GM19395 (cell line): ENCODE results near the gene MYO3B.

Source experiments
- ATAC-seq: cut with Tn5 transposase; IDR thresholded peaks from one replicate; pipeline ENCODE4 v1.9.1; 2021; ENCODE audit warnings: mild to moderate bottlenecking, moderate library complexity; ENCODE audit not compliant: unreplicated experiment

Gene MYO3B

DNA sequence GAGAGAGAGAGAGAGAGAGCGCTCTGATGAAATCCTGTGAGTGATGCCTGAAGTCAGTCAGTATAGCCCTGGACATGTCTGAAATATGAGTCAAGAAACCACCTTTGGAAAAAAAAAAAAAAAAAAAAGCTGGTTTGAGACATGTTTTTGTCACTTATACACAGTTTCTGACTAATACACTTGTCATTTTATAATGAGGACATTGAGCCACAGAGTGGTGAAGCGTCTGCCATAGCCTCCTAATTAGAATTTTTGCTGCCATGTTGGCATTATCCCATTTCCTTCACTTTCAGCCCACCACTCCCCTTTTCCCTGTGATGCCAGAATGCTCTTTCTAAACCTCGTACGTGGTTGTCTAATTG lies 15.7 kb upstream of the MYO3B start:
- no peak for ATAC-seq

DNA sequence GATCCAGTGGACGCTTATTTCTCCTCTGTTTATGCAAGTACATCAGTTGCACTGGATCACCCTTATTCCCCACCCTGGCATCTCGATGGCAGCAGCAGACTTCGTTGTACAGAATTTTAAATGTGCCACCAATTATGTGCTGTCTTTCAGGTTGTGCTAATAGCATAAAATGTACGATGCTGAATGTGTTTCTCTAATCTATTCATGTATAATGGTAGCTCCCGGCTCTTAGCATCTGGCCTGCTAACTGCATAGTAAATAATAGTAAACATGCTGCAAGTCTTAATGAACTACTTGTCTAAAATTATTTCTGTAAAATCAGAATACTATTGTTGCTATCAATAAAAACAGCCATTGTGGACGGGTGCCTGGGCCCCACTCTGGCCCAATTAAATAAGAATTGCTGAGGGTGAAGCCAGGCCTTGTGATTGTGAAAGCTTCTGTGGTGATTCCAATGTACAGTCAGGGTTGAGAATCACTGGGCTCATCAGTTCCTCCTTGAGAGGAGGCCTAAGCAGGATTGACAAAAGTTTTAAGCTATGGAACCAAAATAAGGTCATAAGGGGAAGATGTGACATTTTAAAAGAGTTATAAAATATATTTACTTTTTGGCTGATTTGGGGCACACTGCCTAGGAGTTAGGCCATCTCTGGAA lies 14.4 kb upstream of the MYO3B start:
- ATAC-seq: no peak

DNA sequence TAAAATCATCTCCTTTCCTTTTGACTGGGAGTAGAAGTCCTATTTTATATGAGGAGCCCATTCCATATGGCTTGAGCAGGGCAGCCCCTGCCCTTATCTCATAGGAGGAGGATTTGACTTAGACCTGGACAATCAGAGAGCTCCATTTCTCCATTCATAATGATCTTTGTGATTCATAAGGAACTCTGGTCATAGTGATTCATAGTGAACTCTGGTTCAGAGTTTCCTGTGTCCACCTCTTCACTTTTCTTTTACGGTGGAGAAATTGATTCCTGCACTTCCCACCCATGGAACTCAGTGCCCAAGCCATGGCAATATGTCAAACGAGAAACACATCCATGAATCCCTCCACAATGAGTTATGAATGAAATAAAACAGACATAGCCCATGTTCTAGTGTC lies 12.8 kb upstream of the MYO3B start:
- peak; percentile 48 for ATAC-seq

DNA sequence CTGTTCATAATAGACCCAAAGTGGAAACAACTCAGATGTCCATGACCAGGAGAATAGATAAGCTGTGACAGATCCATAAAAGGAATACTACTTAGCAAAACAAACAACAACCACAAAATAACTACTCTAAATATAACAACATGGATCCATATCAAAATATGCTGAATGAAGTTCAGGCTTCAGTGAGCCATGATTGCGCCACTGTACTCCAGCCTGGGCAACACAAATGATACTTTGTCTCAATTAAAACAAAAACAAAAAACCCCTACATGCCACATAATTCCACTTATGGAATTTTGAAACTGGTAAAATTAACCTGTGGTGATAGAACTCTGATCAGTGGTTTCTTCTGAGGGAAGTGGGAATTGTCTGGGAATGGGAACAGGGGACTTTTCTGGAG lies 11.2 kb upstream of the MYO3B start:
- no peak for ATAC-seq

DNA sequence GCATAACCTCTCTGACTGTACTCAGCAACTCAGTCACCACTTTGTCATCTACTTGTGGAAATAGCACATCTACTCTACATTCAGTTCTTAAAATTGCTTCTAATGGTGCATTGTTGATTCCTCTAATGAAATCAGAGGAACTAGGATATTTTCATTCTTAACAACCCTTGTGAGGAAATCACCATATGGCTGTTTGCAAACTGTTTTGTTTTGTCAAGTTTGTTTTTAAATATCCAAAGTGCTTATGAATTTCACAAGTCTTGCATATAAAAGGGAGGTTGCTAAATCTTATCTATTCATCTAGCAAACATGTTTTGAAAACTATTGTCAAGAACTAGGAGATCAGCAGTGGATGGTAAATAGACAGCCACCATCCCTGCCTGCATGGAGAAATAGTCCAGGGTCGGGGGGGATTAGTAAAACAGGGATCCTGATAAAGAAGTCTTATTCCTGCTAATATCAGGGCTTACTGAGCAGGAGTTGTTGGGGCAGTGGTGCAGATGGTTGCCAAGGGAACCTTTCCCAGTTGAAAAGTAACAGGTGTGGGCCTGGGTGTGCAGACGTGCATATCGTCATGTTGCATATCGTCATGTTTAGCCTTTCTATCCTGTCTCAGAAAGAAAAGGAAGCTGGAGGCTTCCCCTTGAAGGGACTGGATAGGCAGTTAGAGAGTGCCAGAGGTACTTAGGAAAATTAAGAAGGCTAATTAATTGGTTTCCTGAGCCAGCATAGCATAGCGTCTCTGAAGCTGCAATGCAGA lies 7.5 kb upstream of the MYO3B start:
- ATAC-seq: no peak

DNA sequence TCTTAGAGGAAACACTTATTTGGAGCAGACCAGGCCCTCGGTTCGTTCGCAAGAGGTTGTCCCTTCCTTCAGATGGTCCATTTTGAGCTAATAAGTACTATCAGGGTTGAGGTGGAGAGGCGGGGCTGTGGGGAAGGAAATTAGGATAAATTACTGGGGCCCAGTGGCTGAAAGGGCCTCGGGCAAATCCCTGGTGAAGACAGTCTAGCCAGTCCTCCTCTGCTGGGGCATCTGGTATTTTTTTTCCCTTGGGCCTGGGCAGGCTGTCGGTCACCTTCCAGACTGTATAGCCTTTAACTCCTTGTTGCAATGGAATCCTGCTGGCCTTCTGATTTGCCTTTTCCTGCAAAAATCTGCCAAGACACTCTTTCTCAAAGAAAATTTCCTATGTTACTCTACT lies 1.7 kb upstream of the MYO3B start:
- no peak for ATAC-seq

DNA sequence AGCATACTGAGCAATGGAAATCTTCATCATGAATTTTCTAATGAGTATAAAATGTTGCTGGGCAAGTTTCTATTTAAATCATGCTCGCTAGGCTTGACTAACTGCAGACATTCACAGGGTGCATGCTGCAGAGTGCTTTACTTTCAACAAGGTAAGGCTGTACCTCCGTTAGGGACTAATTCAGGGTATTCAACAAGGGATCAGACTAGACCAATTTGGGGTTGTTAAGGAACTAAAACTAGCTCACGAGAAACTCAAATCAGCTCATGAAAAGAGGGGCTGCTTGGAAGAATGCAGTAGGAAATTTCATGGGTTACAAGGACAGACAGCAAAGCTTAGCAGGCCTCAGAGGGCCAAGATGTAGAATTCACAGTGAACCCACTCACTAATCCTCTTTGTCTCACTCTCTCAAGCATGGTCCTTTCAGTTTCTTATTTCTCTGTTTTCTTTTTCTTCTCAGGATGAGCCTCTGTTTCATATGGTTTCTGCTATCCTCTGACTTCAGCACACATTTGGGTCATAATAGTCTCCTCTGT lies 2.2 kb downstream of the MYO3B start:
- ATAC-seq: peak; percentile 73

DNA sequence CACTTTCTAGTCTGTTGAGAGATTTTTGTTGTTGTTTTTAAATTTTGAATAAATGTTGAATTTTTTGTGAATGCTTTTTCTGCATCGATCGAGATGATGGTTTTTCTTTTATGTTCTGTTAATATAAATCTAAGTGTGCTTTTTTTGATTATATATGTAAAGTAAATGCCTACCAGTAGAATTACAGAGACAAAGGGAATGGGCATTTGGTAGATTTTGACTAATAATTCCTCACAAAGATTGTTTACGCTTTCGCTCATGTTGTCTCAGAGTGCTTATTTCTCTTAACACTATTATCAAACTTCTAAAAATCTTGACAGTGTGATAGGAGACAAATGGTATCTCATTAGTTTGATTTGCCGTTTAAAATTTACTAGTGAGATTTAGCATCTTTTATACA lies 3.7 kb downstream of the MYO3B start:
- no peak for ATAC-seq

DNA sequence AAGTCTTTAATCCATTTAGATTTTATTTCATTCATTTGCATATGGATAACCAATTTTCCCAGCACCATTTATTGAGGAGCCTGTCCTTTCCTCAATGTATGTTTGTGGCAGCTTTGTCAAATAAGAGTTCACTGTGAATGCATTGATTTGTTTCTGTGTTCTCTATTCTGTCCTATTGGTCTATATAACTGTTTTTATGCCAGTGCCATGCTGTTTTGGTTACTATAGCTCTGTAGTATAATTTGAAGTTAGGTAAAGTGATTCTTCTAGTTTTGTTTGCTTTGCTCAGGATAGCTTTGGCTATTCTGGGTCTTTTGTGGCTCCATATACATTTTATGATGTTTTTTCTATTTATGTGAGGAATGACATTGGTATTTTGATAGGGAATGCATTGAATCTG lies 7.4 kb downstream of the MYO3B start:
- ATAC-seq: no peak

DNA sequence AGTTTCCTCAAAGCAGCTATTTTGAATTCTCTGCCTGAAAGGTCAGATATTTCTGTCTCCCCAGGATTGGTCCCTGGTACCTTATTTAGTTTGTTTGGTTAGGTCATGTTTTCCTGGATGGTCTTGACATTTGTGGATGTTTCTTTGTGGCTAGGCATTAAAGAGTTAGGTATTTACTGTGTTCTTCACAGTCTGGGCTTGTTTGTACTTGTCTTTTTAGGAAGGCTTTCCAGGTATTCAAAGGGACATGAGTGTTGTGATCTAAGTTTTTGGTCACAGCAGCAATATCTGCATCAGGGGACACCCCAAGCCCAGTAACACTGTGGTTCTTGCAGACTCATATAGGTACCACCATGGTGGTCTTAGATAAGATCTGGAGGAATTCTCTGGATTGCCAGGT lies 11.8 kb downstream of the MYO3B start:
- ATAC-seq: no peak

DNA sequence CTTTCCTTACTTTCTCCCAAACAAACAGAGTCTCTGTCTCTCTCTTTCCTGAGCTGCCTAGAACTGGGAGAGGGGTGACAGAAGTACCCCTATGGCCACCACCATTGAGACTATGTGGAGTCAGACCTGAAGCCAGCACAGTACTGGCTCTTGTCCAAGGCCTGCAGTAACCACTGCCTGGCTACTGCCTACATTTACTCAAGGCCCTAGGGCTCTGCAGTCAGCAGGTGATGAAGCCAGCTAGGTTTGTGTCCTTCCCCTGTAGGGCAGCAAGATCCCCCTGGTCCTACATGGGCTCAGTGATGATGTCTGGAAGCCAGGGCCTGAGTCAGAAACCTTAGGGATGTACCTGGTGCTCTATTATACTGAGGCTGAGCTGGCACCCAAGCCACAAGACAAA lies 12.2 kb downstream of the MYO3B start:
- no peak for ATAC-seq

DNA sequence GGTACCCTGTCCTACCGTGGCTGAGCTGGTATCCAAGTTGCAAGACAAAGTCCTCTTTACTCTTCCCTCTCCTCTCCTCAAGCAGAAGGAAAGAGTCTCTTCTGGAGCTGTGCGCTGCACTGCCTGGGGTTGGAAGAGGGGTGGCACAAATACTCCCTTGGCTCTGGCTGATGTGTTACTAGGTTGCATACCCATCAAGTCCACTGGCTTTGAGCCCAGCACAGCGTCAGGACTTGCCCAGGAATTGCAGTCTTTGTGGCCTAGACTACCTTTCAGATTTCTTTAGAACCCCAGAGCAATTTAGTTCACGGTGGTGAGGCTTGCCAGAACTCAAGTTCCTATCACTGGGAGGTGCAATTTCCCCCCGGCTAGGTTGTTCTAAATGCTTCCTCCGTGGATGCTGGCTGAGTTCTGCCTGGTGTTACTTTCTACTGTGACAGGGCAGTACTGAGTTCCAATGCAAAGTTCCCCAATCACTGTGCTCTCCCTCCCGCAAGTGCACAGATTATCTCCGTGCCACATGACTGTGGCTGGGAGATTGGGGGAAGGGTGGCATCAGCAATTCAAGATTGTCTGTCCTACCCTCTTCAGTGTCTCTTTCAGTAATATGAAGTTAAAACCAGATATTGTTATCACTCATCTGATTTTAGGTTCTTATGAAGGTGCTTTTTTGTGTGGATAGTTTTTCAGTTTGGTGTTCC lies 13.4 kb downstream of the MYO3B start:
- ATAC-seq: no peak

DNA sequence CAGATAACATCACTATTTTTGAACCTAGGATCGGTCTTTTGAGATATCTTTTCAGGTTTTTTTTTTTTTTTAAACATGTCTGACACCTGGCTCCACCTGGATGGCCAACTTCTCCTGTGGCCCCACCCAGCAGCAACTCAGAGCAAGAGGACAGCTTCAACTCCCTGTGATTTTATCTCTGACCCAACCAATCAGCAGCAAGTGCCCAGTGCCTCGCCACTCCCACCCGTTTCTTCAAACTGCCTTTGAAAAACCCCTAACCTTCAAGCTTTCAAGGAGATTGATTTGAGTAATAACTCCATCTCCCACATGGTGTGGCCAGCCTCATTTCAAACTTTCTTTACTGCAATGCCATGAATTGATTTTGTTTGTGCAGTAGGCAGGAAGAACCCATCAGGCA lies 19.0 kb downstream of the MYO3B start:
- no peak for ATAC-seq

DNA sequence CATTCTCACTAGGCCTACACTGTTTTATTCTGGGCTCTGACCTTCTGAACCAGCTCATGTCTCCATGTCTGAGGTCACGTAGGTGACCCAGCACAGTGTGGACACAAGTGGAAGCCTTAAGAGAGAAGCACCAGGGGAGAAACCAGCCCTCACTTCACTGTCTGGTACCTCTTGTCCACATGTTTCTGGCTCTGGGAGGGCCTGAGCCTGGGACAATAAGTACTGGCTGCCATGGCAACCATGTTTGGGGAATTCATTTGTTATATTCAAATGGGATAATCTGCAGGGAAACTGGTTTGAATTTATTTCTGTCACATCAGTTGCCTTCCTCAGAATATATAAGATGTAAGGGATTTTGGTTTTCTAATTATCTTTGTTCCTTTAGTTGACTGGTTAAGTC lies 23.3 kb downstream of the MYO3B start:
- ATAC-seq: no peak

DNA sequence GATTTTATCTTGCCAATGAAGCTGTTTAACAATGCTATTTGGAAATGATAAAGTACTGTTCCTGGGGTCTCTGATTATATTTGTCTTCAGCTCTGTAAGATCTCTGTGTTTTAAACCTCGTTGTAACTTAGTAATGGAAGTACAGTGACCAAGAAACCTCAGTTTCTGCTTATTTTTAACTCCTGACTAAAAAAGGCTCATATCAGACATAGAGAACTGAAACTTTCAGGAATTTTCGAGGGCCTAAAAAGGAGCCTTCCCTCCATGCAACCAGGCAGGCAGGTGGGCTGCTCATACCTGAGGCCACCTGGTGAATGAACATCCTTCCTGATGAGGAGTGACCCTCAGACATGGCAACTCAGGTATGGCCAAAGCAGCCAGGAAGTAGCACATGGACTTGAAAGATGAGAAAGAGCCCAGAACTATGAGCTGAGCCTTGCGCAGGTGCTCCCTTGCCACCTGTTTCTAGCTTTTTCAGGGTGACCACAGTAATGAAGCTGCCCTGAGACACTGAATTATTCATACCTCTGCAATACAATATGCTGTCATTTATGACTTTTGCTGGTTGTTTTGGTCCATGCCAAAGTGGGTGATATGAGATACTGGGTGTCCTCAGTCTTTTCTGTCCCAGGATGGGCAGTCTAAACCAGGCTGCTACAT lies 23.9 kb downstream of the MYO3B start:
- no peak for ATAC-seq

DNA sequence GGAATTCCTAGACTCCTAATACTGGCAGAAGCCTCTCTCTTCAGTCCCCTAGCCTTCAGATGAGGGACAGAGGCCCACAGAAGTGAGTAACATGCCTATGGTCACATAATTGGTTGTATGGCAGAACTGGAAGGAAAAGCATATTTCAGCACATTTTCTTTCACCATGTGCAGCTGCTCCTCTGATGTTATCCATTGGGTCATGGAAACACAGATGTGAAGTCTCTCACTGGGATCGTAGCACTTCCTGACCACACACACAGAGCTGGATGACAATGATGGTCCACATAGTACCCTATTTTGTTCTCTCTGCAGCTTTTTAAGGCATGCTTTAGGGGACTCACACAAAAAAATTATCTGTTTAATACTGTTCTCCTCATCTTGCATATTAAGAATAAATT lies 24.5 kb downstream of the MYO3B start:
- no peak for ATAC-seq

DNA sequence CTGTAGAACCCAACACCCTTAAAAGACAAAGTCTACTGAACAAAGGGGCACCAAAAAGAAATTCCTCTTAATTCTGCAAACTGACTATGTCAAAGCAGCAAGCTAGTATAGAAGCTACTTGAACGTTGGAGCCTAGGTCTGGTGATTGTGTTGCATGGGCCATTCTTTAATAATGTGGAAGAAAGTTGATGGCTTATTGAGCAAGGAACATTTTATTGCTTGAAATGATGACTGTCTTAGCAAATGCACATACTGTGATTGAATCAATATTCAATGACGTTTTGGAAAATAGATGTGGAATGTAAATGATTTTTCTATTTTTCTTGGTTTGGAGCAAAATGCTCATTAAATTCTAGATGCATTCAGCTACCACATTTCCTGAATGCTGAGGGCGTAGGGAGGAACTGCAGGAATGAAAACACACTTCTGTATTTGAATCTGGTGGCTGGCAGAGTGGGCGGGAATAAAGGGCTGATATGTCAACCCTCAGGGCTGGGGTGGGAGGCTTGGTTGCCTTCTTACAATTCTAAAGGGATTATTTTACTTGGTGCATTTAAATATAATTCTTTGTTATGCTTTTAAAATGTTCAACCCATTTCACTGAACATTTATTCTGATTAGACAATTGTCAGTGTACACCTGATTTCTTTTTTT lies 26.5 kb downstream of the MYO3B start:
- no peak for ATAC-seq

DNA sequence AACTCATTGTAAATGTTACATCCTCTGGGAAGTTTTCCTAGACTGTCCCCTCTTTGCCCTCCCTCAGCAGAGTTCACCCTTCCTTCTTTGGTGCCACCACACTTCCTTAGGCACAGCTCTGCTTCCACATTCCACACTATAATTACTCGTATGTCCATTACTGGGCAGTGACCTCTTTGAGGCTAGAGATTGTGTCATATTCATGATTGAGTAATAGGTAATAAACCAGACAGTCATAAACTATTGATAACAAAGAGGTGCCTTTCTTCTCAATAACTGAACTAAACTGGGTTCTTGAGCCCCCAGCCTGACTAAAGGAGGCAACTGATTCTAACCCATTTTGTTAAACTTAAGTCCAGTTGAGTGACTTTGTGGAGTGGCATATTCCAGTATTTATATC lies 28.3 kb downstream of the MYO3B start:
- no peak for ATAC-seq

DNA sequence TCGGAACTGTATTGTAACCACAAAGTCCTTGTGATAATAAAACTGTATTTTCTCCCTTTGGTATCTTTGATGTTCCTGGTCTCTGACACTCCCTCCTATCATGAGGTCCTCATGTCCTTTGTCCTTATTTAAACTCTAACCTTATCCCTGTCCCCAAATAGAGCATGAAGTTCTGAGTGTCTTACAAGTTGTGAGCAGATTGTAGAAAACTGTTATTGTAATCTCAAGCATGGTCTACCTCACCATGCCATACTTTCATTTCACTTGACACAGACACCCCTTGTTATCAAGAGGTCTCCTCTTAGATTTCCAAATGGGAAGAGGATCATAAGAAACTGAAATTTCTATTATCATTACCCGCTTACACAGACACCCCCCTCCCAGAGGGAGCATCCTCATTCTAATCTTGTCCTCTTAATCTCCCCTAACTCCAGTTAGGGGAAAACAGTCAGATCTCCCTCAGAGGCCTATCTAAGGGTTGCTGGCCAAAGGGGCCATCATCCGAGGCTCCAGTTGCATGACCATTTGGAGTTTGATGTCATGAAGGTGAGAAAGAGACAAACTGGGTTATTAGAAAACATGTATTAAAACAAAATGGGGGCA lies 29.0 kb downstream of the MYO3B start:
- no peak for ATAC-seq

DNA sequence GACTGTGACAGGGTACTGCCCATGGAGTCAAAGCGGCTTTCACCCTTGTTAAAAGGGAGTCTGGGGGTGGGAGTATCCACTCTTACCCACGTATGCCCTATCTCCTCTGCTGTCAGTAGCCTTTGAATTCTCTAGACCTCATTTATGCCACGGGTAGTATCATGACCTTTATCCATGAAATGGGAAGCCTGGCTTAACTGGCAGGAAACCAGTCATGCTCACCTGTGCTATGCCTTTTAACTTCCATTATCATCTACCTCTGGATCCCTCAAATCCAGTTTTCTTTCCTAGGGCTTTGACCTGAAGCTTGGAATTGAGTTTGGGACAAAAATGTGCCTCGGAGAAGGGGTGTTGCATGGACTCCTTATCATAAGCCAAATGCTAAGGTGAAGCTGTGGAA lies 30.0 kb downstream of the MYO3B start:
- ATAC-seq: no peak

DNA sequence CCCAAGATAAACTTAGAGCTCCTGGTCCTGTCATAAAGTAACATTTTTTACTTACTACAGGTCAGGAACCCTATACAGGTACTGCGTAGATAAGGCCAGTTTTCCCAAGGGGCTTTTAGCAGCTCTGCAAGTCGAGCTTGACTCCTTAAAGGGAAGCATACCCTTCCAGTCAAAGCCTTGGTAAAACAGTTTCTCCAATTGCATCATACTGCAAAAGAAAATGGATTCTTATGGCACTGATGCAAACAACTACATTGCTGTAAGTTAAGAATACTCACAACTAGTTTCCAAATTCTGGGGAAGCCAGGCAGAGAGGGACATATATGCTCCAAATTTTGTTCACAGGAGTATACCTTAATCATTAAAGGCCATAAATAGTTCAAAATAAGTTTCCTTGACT lies 31.0 kb downstream of the MYO3B start:
- ATAC-seq: no peak
